ENCODE measurements around the gene PACSIN3.

DNA sequence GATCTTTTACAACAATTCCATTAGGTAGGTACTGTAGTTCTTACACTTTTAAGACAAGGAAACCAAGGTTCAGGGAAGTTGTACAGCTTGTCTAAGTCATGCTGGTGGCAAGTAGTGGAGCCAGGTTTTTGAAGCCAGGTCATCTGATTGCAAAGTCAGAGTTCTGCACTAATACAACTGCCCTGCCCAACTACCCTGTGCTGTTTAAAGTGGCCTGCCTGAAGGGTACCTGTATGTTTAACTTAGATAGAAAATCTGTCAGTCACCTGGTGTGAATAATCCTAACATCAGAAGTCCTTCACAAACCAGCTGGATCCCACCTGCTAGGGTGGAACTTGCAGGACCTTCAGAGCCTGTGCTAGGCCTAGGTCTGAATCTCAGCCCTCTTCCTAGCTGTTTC, 53.7 kb downstream of the PACSIN3 start:
- TF ChIP-seq POLR2A (IDR thresholded peaks at IDR 0.05) (no peak), POLR2AphosphoS5 (IDR thresholded peaks at IDR 0.05) (no peak), EP300 (IDR thresholded peaks at IDR 0.05; ENCODE audit: low read depth) (no peak)
- TF ChIP-seq, protein P1, sequence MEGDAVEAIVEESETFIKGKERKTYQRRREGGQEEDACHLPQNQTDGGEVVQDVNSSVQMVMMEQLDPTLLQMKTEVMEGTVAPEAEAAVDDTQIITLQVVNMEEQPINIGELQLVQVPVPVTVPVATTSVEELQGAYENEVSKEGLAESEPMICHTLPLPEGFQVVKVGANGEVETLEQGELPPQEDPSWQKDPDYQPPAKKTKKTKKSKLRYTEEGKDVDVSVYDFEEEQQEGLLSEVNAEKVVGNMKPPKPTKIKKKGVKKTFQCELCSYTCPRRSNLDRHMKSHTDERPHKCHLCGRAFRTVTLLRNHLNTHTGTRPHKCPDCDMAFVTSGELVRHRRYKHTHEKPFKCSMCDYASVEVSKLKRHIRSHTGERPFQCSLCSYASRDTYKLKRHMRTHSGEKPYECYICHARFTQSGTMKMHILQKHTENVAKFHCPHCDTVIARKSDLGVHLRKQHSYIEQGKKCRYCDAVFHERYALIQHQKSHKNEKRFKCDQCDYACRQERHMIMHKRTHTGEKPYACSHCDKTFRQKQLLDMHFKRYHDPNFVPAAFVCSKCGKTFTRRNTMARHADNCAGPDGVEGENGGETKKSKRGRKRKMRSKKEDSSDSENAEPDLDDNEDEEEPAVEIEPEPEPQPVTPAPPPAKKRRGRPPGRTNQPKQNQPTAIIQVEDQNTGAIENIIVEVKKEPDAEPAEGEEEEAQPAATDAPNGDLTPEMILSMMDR (IDR thresholded peaks at IDR 0.05) = no peak

All from transverse colon (tissue), 4 donors.